Bronchial epithelial cell (primary cell): ENCODE data around the gene TIMM21. TPM values are rescaled to one million over a fixed set of nuclear protein-coding genes. Genes with fewer than 3 reads are reported as not detected.

Source experiments
- DNase-seq: peaks from one replicate; pipeline ENCODE4 v3.0.0-alpha.2; 2010; ENCODE audit warnings: low read depth
- FAIRE-seq: peaks from 2 replicates; lab custom pipeline; 2011; peaks lifted over from hg19 to GRCh38; lab: Jason Lieb, UNC
- H3K27me3 ChIP-seq: 2 replicates; pipeline ENCODE4 v1.5.1; 2011; ENCODE audit warnings: low read length; ENCODE audit not compliant: control insufficient read depth, insufficient read depth
- H3K36me3 ChIP-seq: 2 replicates; pipeline ENCODE4 v1.5.1; 2011; ENCODE audit warnings: low read length; ENCODE audit not compliant: control insufficient read depth, insufficient read depth
- H3K4me3 ChIP-seq: 2 replicates; pipeline ENCODE4 v1.5.1; 2011; ENCODE audit warnings: mild to moderate bottlenecking, low read depth, low read length, control low read depth
- total RNA-seq: library from RNA; depleted of rRNA; stranded (reverse); fragments of >200 nt; gene quantifications from 2 replicates; pipeline ENCODE4 v1.2.1, GENCODE V29; 2014
- TF ChIP-seq, protein P1 (sequence below): IDR thresholded peaks from 2 replicates; pipeline ENCODE4 v1.5.1; 2011; ENCODE audit warnings: mild to moderate bottlenecking, moderate library complexity, low read length, control low read depth, inconsistent platforms; ENCODE audit not compliant: insufficient read depth, severe bottlenecking

Gene TIMM21
- total RNA-seq, 1 donor from 2014 or later: 25.0 TPM

DNA sequence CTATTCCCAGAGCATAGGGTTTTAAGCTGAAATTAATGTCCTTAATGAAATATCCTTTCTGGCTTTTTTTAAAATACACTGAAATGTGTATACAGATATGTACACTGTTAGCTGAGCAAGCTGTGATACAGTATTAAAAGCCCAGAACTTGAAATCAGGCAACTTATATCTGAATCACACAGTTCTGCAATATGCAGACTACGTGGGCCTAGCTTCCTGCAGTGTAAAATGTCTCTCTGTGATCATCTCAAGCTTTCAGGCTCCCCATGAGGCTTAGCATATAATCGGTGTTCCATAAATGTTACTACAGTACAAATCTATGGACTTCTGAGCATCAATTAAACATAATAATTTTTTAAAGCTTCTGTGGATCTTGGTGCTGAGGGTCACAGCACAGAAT lies 8.9 kb upstream of the TIMM21 start:
- DNase-seq (no peak), FAIRE-seq (no peak)
- Histone ChIP-seq H3K36me3 (no peaks in the 10 kb centered on the region), H3K4me3 (no peak overlapping the region), H3K27me3 (no peaks in the 10 kb centered on the region)
- TF ChIP-seq, protein P1, sequence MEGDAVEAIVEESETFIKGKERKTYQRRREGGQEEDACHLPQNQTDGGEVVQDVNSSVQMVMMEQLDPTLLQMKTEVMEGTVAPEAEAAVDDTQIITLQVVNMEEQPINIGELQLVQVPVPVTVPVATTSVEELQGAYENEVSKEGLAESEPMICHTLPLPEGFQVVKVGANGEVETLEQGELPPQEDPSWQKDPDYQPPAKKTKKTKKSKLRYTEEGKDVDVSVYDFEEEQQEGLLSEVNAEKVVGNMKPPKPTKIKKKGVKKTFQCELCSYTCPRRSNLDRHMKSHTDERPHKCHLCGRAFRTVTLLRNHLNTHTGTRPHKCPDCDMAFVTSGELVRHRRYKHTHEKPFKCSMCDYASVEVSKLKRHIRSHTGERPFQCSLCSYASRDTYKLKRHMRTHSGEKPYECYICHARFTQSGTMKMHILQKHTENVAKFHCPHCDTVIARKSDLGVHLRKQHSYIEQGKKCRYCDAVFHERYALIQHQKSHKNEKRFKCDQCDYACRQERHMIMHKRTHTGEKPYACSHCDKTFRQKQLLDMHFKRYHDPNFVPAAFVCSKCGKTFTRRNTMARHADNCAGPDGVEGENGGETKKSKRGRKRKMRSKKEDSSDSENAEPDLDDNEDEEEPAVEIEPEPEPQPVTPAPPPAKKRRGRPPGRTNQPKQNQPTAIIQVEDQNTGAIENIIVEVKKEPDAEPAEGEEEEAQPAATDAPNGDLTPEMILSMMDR: no peak

DNA sequence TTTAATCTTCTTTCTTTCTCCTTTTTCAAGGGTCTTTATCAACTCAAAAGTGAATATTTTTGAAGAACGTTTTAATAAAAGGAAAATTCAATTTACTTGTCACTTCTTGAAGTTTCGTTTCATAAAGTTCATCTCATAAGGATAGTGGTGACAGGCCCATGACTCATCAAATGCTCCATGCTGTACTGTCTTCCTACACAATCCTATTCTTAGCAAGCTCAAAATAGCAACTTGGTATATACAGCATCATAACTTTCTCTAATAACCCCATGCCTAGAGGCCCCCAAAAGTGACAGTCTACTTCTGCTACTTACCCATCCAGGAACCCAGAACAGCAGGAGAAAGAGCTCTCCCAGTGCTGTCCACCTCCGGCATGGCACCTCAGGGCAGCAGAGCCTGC lies 8.4 kb upstream of the TIMM21 start:
- no peak overlapping the region for H3K4me3 ChIP-seq
- FAIRE-seq (no peak), DNase-seq (peak; percentile 79)
- no peaks in the 10 kb centered on the region for H3K36me3 ChIP-seq
- TF ChIP-seq, protein P1: no peak
- no peaks in the 10 kb centered on the region for H3K27me3 ChIP-seq

DNA sequence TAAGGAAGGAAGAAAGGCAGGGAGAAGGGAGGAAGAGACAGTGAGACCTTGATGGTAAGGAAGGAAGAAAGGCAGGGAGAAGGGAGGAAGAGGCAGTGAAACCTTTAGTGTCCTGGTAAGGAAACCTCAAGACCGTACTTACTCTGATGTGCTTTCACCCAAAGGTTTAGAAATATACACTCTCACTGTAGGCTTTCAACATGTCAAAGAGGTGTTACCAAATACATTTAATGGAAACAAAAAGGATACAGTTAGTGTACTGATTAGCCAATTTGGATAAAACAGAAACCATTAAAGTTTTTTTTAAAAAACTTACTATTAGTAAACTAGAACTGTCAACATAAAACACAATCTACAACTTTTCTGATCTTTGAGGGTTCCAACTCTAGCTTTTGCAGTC lies 7.7 kb upstream of the TIMM21 start:
- Histone ChIP-seq H3K4me3 (no peak overlapping the region), H3K27me3 (no peaks in the 10 kb centered on the region), H3K36me3 (no peaks in the 10 kb centered on the region)
- DNase-seq (no peak), FAIRE-seq (no peak)
- TF ChIP-seq, protein P1: no peak

DNA sequence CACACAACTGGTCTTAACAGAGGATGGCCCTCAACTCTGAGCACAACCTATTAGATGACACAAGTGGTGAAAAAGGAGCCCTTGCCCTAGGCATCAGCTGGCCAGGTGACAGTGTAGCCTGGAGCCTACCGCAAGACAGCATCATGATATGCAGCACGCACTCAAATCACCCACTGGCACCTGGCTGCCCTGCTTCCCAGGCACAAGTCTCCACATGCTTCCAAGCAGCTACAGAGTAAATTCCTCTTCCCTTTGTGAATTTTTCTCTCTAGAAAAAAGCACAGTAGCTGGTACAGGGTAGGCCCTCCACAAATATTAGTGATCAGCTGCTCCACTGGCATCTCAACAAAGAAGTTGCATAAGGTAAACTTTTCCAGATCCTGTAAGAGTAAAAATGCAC lies 6.7 kb upstream of the TIMM21 start:
- DNase-seq: peak; percentile 83
- Histone ChIP-seq H3K27me3 (no peaks in the 10 kb centered on the region), H3K4me3 (no peak overlapping the region), H3K36me3 (no peaks in the 10 kb centered on the region)
- TF ChIP-seq, protein P1: no peak
- FAIRE-seq: no peak

DNA sequence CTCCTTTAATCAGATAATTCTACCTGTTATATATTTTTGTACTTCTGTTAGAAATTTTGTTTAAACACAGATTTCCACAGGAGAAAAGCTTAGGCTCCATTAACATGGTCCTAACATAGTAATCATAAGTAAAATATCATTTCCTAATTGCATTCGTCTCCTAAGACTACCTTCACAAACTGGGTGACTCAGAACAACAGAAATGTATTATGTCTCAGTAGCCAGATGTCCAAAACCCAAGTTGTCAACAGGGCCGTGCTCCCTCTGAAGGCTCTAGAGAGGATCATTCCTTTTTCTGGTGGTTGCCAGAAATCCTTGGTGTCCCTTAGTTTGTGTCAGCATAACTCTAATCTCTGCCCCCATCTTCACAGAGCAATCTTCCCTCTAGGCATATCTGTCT lies 6.1 kb upstream of the TIMM21 start:
- DNase-seq: peak; percentile 55
- Histone ChIP-seq H3K27me3 (no peaks in the 10 kb centered on the region), H3K36me3 (no peaks in the 10 kb centered on the region), H3K4me3 (no peak overlapping the region)
- TF ChIP-seq, protein P1: no peak
- FAIRE-seq: no peak

DNA sequence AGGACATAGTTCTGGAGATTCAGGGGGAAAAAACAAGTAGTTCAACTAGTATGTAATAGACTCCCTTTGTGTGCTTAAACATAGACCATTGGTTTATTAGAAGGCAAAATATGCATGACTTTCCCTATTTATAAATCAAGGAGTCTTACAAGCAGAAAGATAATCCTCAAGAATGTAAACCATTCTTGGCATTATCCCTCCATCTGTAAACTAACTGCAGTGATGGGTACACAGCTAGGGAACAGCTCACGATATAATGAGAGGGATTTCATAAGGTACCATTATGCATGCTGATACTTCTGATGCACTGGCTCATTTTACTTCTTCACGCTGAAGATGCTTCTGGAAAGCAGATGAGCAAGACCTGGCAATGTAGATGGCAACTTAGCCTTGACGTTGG lies 1.6 kb upstream of the TIMM21 start:
- FAIRE-seq: no peak
- Histone ChIP-seq H3K36me3 (peaks cover 7% of the 10 kb centered on the region), H3K4me3 (no peak overlapping the region), H3K27me3 (no peaks in the 10 kb centered on the region)
- DNase-seq: no peak
- TF ChIP-seq, protein P1: no peak
